Myocyte (in vitro differentiated cells): Measurements from ENCODE around the gene HSFX2. TPM values are rescaled to one million over a fixed set of nuclear protein-coding genes. Genes with fewer than 3 reads are reported as not detected.
"Not testable (repeated sequence)": the region's sequence is repeated elsewhere in the genome, so short reads cannot be mapped to it uniquely, and the experiment has no call there.

ENCODE experiments used
- DNase-seq: peaks from one replicate; pipeline ENCODE4 v3.0.0-alpha.2; 2012; ENCODE audit warnings: low read depth
- polyA plus RNA-seq: library from polyadenylated mRNA; unstranded; fragments of >200 nt; gene quantifications from one replicate; pipeline ENCODE4 v1.2.1, GENCODE V29; 2012; ENCODE audit warnings: missing spikeins
- total RNA-seq: library from RNA; depleted of rRNA; stranded (reverse); fragments of >200 nt; gene quantifications from 2 replicates; pipeline ENCODE4 v1.2.3, GENCODE V29; 2014

Gene HSFX2, protein sequence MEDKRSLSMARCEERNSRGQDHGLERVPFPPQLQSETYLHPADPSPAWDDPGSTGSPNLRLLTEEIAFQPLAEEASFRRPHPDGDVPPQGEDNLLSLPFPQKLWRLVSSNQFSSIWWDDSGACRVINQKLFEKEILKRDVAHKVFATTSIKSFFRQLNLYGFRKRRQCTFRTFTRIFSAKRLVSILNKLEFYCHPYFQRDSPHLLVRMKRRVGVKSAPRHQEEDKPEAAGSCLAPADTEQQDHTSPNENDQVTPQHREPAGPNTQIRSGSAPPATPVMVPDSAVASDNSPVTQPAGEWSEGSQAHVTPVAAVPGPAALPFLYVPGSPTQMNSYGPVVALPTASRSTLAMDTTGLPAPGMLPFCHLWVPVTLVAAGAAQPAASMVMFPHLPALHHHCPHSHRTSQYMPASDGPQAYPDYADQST
- total RNA-seq, result not detected in 2 replicates
- polyA plus RNA-seq, result not detected

DNA sequence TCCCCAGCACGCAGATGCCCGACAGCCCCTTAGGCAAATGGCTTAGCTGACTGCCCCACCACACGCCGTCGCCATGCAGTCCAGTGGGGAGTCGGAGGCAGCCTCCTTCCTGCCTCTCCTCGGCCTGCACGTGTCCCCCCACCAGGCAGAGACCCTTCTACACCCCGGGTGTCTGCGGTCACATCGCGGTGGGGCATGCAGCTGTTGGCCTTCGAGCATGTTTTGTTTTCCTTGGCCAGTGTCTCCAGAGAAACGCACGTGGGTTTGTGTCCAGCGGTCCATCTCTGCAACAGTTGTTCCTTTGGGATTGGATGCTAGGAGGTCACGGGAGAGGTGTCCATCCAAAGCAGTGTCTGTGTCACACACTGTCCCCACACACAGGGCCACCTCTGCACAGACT is at the start of gene HSFX2:
Gene HSFX2 (minus strand): TSS at position 101 of the 400 bp plus-strand sequence. CDS start 614 bp downstream, outside the sequence.
- DNase-seq, result not testable (repeated sequence)

DNA sequence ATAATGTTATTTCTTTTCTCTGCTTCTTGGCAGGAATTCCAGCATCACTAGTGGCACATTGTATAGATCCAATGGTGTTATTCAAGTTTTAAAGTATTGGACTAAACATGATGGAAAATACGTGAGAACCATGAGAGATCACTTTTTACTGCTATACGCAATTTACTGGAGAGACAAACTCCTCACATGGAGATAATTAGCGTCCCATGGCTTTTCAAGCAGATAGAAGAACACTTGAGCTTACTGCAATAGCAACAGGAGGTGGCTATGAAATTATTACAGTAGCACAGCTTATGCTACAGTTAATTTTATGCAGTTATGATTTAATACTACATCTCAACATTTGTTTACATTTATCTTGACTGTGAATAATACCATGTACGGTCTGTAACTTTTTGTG is 48.4 kb upstream of the HSFX2 start:
- no peak for DNase-seq

DNA sequence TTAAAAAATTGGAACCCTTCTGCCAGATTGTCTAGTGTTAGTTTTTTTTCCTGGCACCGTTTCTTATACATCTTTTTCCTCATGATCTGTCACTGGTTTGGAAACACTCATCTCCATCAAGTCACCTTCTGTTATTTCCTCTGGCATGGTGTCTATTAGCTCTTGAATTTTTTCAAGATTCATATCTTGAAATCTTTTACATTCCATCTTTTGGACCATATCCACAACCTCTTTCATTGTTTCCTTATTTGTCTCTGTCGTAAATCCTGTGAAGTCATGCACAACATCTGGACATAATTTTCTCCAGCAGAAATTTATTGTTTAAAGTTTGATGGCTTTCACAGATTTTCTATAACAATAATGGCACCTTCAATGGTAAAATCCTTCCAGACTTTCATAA is 46.7 kb upstream of the HSFX2 start:
- no peak for DNase-seq

DNA sequence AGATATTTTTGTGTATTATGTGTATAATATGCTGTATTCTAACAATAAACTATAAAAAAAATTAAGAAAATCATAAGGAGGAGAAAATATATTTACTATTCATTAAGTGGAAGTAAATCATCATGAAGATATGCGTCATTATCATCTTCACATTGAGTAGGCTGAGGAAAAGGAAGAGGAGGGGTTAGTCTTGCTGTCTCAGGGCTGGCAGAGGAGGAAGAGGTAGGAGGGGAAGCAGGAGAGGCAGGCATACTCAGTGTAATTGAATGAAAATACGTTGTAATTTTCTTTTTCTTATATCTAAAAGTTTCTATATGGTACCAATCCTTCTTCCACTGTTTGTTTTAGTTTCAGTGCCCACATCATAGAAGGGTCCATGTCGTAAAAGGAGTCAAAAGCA is 46.3 kb upstream of the HSFX2 start:
- no peak for DNase-seq

DNA sequence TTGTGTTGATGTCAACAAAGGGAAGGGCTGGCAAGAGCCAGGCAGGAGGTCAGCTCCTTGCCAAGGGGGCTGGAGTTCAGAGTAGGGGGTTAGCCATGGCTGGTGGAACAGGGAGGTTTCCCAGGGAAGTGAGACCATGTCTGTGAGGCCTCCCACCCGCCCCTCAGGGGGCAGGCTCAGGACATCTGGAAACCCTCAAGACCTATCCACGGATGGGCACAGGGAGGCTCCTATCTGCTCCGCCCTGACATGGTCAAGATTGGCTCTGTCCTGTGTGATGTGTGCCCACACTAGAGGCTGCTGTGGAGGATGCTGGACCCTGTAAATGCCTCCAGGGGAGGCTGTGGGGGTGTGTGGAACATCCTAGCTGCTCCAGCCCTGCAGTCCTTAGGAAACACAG is 44.5 kb upstream of the HSFX2 start:
- DNase-seq, result no peak

DNA sequence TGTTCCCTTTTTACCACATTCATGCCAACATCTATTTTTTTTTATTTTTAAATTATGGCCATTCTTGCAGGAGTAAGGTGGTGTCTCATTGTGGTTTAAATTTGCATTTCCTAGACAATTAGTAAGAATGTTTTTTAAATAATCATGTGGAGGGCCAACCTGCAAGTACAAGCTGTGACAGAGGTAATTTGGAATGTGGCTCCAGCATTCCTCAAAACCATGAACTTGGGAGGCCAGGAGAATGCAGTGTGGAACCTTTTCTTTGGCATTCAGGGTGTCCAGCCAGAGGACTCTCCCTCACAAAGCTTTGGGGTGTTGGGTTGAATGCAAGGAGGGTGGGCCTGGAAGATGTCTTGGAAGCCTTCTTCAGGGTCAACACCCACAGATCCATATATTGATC is 43.7 kb upstream of the HSFX2 start:
- no peak for DNase-seq

DNA sequence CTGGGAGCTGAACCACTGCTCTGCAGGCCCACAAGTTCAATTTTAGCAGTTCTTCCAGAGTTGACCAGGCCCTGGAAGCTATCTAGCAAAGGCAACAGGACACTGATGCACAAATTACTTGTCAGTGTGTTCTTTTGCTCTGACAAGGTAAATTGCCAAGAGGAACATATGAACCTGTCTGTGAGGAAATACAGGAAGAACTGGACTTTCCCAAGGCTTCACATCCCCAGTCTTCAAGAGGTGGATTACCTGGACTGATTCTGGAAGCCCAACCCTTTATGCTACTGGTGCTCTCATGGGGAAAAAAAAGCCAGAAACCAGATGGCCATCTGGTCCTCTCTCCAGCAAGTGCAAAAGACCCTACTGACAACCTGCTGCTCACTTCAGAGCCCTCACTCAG is 38.4 kb upstream of the HSFX2 start:
- no peak for DNase-seq

DNA sequence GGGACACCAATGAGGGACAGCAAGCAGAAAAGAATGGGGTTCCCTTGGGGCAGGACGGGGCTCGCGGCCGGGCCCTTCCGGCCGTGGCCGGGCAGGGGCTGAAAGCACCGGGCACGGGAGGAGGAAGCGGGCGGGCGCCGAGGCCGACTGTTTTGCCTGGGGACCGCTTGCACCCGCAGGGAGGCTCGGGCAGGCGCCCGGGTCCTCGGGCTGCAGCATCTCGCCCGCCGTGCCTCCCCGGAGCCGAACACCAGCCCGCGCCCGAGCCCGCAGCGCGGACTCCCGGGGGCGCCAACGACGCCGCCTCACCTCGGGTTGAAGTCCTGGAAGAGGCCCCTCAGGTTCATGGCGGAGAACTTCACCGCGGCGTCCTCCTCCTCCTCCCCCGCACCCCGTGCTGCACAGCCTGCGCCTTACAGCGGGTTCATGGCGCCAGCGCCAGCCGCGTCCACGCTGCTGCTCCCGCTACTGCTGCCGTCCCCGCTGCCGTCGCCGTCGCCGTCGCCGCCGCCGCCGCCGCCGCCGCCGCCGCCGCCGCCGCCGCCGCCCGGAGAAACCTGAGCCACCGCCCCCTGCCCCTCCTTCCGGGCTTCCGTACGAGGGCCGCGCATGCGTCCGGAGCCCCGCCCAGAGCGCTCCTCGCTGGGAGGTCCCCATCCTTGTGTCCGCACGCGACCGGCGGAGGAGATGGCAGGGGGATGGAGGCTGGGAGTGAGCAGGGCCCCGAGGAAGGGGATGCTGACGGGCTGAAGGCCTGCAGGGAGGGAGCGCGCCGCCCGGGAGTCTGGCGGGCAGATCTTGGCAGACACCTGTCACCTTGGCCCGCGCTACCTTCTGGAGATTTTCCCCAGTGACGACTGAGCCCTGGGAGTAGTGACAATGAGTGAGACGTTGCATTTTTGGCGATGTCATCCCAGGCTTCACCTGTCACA is 36.4 kb upstream of the HSFX2 start, which contains the start of gene TMEM185A:
Gene TMEM185A (minus strand): TSS at position 559 of the 932 bp plus-strand sequence. CDS start 212 bp downstream, at position 347.
- peak; percentile 63 for DNase-seq

DNA sequence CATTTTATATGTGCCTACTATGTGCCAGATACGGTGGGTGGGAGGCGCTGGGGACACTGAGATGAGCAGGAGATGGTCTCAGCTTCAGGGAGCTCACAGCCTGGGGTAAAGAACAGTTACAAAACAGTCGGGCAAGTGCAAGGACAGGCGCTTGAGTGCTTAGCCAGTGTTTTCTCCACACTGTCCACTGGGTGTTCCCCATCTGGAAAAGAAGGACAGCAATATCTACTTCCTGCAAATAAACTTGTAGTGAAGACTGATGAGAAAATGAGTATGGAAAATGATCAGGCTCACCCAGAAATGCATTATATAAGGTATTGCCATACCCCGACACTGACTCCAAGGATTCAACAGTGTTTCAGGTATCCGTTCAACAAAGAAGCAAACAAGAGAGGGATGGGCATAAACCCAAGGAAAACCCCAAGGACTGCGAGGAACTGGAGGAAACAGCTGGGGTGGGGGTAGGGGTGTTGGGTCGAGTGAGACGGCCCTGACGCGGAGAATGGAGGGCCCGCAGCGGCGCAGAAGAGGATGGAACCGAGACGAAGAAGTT is 35.6 kb upstream of the HSFX2 start:
- DNase-seq, result peak; percentile 46

DNA sequence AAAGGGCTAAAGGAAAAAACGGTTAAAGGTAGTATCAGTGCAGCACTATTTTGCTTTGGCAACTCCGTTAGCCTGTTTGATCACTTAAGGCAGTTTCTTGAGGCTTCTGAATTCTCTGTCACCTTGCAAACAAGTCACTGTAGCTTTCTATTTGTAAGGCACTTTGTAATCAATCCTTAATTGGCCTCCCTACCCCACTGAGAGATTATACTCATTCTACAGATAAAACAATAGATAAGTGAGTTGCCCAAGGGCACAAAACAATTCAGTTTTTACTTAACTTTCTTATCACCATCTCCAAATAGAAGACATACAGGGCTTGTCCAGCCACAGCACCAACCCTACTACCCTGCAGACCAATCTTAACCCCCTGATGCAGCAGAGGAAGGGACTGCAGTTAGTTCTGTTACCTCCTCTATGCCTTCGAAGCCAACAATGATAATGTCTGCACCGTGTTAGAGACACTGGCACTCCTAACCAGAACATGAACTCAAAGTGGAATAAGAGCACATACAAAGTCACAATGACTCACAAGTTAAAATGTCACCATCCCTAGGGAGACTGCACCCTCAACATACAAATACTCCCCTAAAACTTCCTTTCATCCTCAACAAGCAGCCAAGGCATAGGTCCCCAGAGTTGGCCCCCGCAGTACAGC is 34.7 kb upstream of the HSFX2 start:
- no peak for DNase-seq

DNA sequence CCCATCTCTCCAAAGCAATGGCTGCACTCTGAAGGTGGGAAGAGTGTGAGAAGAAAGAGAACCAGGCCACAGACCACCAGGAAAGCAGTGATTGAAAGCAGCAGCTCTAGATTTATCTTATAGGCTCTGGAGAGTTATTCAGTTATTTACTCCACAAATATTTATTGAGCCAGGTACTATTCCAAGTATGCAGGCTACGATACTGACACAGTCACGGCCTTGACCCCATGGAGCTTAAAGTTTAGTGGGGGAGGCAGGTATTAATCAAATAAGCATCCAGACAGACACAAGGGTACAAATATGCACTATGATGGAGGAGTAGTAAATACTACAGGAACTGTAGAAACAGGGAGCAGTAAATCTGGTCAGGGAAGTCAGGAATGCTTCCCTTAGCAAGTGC is 33.7 kb upstream of the HSFX2 start:
- DNase-seq, result no peak

DNA sequence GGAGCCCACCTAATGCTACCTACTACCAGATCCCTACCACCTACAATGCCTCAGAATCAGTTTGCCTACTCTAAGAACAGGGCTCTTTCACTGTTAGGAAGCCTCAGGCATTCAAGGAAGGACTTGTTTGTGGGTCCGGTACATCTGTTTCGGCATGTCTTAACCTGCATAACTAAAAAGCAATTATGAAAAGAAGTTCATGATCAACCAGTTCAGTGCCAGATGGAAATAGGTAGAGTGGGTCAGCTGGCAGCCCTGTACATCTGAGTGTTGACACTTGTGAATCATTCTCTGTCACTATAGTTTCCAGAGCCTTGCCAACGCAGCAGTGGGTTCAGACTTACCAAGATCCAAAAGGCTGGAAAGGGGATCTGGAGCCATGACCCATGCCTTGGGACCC is 33.2 kb upstream of the HSFX2 start:
- no peak for DNase-seq

DNA sequence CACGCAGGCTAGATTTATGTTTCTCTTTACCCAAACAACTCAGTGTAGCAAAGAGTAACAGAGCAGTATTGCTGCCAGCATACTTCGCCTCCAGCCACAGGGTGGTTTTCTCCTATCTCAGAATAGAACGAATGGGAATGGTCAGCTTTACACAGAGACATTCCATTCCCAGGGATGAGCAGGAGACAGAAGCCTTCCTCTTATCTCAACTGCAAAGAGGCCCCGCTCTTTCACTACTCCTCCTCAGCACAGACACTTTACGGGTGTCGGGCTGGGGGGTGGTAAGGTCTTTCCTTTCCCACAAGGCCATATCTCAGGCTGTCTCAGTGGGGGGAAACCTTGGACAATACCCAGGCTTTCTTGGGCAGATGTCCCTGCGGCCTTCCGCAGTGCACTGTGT is 31.7 kb upstream of the HSFX2 start:
- peak; percentile 13 for DNase-seq

DNA sequence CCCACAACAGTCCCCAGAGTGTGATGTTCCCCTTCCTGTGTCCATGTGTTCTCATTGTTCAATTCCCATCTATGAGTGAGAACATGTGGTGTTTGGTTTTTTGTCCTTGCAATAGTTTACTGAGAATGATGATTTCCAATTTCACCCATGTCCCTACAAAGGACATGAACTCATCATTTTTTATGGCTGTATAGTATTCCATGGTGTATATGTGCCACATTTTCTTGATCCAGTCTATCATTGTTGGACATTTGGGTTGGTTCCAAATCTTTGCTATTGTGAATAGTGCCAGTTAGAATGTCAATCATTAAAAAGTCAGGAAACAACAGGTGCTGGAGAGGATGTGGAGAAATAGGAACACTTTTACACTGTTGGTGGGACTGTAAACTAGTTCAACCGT is 24.5 kb upstream of the HSFX2 start:
- DNase-seq, result not testable (repeated sequence)

DNA sequence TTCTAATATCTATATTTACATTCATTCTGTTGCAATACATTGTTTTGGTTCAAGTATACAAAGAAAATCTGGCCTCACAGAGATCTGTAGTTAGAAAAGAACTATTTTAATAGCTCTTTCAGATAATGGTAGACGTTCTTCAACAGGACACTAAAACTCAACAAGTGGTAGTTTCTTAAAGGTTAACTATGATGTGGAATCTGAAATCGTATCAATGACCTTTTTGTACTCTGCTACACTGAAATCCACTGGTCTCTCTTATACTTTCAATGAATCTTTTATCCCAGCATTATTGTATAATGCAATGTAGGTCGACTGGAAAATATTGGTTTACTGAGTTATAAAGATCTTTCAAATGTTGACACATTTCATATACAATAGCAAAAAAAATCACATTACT is 23.8 kb upstream of the HSFX2 start:
- DNase-seq, result no peak

DNA sequence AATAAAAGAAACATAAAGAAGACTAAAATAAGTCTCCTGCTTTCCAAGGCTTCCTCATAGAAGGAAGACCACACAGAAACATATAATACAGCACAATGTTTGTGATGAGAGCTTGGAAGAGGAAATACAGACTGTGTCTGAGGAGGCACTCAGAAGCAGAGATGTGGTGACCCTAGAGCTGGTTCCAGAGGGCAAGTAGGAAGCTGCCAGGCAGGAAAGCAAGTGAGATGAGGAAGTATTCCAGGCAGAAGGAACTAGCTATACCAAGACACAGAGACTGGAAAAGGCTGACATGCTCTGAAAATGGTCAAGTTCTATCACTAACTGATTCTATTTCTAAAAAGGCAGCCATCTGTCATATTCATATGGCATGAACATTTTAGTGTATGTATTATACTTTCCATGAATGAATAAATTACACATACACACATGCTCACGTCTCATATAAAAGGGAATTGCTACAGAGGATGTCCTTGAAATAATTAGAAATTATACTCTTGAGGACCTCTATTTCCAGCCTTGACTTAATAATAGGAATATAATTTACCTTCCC is 16.6 kb upstream of the HSFX2 start:
- DNase-seq, result no peak

DNA sequence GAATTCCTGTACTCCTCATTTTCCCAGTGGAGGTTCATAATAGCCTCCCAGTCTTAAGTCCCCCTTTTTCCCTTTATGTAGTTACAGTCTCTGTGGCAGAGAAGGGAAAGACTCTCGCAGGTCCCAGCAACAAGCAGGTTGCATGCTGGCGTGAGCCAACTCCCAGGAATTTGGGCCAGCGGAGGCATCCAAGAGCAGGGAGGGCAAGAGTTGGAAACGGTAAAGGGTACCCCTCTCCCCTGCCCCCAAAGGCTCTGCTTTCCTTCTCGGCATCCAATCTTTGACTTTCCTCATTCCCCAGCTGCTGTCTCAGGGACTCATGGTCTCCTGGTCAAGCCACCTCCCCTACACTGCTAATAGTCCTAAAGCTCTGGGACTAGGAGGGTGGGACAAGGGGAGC is 15.4 kb upstream of the HSFX2 start:
- DNase-seq, result no peak

DNA sequence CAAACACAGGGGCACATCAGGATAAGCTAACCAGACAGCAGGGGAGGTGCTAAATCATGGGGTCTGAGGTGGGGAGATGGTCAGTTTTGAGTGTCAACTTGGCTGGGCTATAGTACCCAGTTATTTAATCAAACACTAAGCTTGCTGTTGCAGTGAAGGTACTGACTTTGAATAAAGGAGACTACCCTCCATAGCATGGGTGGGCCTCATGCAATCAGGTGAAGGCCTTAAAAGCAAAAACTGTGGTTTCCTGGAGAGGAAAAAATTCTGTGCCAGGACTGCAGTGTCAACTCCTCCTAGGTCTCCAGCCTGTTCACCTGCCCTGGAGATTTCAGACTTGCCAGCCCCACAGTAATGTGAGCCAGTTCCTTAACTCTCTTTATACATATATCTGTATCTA is 12.6 kb upstream of the HSFX2 start:
- DNase-seq, result no peak

DNA sequence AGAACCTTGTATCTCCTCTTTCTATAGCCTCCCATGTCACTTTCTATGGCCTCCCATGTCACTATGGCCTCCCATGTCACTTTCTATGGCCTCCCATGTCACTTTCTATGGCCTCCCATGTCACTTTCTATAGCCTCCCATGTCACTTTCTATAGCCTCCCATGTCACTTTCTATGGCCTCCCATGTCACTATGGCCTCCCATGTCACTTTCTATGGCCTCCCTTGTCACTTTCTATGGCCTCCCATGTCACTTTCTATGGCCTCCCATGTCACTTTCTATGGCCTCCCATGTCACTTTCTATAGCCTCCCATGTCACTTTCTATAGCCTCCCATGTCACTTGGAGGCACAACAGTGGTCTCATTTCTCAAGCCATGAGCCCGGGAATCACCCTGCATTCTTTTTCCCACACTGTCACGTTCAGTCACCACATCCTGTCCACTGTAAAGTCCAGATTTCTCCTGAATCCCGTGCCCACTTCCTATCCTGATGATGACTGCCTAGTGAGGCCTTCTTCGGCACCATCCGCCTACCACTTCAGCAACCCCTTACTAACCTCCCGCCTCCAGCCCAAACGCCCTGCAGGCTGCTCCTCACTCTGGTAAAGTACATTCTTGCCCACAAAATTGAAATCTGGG is 10.3 kb upstream of the HSFX2 start:
- DNase-seq, result not testable (repeated sequence)

DNA sequence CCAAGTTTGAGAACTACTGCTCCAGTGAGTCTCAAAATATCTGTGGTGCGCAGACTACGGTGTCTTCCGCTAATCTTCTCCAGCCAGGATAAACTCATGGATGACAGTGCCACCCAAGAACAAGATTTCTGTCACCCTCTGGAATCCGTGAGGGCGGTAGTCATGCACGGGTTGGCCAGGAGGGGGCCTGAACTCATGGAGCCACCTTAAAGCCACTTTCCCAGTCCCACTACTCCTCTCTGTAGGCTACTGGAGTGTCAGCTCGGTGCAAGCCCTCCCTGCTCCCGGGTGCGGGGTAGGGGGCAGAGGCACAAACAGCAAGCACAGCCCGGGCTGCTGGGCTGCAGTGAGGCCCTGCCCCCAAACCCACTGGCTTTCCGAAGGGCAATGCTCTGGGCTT is 3.5 kb upstream of the HSFX2 start:
- DNase-seq, result not testable (repeated sequence)
